Hippocampal formation (tissue), 2 donors: ENCODE results near the gene FAM20B.

Source experiments
- DNase-seq, 2 donors: peaks; one replicate each; lab custom pipeline; 2025; lab: John Stamatoyannopoulos, UW

Gene FAM20B

DNA sequence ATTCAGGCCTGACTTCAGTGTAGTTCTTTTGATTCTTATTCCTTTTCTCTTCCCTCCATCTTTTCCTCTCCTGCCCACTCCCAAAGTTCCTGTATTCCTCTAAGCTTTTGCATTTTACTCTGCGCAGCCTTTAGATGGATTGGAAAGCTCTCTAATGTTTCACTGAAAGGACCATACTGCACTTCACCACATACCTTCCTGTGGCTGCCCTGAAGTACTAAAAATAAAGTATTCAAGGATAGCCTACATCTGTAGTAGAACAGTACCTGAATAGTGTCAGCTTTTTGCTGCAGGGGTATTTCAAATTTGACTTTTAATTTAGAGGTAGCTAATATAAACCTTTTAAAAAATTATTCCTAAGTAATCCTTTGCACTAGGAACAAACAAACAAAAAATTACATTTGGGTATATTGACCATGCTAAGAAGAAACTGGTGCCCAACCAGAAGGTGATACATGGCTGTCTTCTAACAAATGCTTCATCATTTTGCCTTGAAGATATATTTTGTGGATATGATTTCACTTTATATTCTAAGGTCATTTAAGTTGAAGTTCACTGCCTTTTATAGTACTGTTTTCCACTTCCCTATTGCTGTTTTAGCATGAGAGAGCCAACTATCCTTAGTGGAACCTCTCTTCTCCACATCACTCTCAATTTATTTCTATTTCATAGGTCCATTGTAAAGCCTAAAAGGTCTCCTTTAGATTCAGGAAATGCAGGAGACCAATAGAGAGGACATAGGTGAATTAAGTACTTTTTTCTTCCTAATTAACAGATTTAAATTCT is 22.8 kb downstream of the FAM20B start:
- no peak for DNase-seq

DNA sequence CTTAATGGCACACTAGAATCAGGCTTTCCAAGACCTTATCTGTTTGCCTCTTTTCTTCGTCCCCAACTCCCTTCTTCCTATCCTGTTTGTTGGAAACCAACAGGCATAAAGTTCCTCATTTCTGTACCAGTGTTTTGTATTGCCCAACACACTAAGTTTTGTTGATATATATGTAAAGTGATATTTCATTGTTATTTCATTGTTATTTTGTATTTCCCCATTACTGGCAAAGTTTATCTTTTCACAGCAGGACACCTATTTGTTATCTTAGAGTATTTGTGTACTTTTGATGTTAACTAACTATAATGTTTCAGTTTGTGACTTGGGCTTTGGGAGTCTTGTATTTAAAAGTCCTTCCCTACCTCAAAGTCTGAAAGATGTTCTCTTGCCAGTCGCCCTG is 27.1 kb downstream of the FAM20B start:
- DNase-seq, result no peak

DNA sequence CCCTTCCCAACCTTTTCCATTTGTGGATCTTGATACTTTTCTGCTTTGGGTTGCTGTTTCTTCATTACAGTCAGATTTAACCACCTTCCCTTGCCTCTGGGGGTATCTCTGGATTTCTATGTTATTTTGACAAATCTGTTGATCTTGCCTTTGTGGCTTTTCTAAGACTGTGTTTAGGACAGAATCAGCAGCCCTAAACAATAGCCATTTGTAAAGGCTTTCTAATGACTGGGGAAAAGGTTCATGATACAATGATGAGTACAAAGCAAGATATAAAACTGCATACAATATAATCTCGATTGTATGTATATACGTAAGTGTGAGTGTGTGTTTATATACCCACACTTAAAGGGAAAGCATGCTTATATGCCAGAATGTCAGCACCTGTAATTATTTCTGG is 27.8 kb downstream of the FAM20B start:
- no peak for DNase-seq

DNA sequence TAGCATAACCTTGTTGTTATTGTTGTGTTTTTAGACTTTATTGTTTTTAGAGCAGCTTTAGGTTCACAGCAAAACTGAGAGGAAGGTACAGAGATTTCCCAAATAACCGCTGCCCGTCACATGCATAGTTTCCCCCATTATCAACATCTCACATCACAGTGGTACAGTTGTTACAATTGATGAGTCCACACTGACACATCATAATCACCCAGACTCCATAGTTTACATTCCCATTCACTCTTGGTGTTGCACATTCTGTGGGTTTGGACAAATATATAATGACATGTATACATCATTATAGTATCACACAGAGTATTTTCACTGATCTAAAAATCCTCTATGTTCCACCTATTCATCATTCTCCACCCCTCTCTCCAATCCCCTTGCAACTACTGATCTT is 30.2 kb downstream of the FAM20B start:
- DNase-seq, result no peak

DNA sequence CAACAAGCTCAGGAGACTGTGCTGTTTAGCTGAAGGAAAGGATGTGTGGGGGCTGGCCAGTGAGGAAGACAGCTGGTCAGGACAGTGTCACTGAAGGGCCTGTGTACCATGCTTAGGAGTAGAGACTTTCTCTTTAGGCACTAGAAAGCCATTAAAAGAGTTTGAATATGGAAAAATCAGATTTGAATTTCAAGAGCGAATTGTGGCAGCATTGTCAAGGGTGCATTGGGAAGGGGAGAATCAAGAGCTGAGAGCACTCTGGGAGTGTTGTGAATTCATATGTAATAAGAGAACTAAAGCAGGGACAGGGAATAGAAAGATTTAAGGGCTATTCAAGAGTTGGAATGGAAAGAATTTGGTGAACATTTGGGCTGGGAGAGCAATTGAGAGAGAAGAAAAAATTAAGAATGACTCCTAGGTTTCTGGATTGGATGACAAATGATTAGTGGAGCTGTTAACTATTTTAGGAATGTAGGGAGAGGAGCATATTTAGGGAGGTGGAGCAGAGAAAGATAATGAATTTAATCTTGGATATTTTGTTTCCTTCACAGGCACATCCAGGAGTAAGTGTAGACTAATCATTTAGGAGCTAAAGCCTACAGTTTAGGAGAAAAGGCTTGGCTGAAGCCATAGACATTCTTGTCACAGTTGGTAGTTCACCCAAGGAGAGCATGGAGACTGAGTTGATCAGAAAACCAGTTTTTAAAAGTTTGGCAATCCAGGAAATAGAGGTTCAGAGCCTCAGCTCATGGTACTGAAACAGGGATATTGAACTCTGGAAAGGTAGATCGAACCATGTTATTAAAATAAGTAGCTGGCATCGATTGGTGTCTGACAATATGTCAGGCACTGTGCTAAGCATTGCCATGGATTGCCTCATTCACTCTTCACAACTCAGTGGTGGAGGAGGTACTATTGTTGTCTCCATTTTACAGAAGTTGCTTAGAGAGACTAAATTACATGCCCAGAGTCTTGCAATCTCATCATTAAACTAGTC is 33.1 kb downstream of the FAM20B start:
- no peak for DNase-seq

DNA sequence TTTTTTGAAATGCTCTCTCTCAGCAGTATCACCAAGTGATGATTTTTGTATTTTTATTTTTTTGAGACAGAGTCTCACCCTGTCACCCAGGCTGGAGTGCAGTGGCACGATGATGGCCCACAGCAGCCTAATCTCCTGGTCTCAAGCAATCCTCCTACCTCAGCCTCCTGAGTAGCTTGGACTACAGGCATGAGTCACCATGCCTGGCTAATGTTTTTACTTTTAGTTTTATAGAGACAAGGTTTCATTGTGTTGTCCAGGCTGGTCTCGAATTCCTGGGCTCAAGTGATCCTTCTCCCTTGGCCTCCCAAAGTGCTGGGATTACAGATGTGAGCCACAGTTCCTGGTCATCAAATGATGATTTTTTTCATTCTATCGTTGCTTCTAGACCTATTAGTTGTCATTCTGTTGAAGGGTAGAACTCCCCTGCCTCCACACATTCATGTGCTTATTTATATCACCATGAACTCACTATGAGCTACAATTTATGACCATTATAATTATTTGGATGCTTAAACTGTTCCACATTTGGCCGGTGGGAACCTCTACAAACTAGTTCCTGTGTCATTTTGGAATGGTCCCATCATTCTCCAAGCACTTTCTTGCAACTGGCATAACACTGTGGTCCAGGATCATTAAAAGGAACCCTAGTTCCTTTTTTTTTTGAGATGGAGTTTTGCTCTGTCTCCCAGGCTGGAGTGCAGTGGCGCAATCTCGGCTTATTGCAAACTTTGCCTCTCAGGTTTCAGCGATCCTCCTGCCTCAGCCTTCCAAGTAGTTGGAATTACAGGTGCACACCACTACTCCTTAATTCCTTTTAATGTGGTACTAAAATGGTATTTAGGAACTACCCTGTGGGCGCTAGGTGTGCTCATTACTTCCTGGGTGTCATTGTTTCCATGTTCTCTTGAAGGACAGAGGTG is 35.9 kb downstream of the FAM20B start:
- DNase-seq, result no peak

DNA sequence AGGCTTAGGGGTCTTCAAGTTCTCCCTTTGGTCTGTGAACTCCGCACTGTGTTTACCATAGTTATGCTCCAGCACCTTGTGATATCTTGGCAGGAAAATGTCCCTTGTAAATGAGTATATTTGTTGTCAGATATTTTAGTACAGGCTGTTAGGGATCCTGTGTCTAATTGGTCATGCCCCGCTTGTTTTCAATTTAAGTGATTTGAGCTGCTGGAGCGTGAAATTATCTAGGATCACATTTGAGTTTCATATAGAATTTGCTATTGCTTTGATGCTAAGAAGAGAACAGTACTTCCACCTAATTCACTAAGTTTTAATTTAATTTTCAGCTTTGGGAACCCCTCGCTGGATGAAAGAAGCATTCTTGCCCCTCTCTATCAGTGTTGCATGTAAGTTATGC is 40.8 kb downstream of the FAM20B start:
- no peak for DNase-seq

DNA sequence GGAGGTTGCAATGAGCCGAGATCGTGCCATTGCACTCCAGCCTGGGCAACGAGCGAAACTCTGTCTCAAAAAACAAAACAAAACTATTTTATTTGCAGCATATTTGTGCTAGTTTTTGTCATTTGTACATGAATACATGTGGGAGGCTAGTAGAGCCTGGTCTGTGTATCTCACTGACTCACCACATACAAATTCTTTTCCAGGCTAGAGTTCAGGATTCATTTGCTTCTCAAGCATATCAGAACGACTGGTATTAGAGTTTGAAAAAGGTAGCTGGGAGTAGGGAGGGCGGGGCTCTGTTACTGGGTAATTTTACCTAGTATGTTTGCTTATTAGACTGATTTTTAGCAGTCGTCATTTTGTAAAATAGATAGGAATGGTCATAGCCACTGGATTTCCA is 51.7 kb downstream of the FAM20B start:
- no peak for DNase-seq

DNA sequence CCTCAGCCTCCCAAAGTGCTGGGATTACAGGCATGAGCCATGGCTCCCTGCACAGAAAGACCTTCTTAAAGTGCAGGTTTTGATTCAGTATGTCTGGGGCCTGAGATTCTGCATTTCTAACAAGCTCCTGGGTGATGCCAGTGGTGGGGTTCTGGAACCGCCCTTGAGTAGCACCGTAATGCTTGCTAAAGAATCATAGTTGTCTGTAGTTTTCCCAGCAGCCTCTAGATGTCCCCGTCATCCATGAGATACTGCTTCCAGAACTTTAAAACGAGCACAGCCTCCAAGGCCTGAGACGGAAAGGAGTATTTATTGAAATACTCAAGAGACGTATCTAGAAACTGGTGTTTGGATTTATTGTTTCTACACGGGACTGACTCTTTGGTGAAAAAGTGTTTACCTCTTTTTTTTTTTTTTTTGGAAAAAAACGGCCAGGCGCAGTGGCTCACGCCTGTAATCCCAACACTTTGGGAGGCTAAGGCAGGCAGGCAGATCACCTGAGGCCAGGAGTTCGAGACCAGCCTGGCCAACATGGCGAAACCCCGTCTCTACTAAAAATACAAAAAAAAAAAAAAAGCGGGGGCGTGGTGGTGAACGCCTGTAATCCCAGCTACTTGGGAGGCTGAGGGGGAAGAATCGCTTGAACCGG is 53.5 kb downstream of the FAM20B start:
- DNase-seq, result peak; percentile 32 to 78

DNA sequence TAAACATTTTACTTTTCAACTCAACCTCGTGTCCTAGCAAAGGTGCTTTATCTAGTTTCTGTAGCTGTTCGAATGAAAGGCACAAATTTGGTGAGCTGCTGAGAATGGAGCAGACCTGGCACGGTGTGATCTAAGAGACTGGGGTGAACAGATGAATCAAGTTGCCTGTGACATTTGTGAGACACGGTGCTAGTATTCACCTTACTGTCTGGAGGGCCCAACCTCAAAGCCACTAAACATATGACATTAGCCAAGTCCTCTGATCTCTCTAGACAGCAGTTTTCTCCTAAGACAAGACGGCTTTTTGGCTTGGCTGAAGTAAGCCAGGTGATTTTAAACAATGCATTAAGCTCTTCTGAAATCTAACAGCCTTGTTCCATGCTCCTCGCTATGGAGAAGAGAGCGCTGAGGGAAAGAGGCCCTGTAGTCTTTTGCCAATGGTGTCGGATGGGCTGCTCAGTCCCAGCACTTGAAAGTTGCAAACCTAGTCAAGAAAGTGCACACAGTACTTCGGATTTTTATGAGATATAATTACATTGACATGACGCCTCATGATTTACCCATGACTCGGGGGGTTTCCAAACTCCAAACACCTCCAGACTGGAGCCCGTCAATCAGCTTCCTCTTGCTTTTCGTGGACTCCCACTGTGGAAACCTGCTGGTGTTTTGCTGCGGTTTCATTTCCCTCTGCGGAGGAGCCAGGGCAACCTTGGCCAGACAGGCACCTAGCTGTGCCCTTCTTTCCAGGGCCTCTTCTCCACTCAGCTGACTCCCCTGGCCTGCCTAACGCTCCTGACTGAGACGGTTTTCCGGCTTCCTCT is 55.4 kb downstream of the FAM20B start:
- peak in 1 of 2 donors; percentile 49 for DNase-seq

DNA sequence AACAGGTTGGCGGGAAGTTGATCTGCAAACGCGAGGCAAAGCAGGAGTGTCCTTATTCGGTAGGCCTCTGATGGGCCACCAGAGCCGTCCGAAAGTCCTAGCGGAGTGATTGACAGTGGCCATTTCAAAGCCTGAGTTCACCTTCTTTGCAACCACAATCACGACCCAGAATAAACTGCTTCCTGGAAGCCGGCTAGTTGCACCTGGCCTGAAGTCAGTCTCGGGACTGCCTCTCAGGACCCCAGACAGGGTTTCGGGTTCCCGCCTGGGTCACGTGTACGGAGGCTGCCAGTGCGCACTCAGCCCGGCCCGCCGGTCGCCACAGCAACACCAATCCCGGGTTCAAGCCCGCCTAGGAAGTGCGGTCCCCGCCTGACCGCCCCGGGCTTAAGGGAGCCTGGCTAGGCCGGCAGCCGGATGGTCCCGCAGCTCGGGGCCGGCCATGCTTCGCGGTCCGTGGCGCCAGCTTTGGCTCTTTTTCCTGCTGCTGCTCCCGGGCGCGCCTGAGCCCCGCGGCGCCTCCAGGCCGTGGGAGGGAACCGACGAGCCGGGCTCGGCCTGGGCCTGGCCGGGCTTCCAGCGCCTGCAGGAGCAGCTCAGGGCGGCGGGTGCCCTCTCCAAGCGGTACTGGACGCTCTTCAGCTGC is 56.1 kb downstream of the FAM20B start, which contains the start of gene TOR3A:
Gene TOR3A, plus strand, starts transcription at position 384 of the 646 bp plus-strand sequence. Its CDS starts 59 bp downstream, at position 443.
- peak; percentile 85 to 90 for DNase-seq

DNA sequence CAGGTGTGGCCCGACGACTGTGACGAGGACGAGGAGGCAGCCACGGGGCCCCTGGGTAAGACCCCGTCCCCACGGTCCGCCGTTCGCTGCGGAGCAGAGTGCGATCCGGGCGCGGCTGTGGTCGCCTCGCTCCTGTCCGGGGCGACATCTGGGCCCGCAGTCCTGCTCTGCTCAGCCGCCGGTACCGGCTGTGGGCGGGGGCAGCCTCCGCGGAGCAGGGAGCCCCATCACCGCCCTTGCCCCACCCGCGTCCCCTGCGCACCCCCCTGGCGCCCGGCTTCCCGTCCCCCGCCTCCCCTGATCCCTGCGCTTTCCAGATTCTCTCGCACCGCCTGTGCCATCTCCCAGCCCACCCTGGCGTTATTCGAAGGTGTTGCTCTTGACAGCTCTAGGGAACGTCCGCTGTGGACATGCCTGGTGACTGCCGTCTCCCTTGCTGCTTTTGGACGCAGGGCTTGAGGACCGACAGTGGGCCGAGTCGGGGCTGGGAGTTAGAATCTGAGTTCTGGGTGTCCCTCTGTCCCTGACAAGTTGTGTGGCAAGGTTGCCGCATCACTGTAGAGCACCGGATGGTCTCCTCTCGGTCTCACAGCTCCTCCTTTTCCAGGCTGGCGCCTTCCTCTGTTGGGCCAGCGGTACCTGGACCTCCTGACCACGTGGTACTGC is 56.8 kb downstream of the FAM20B start:
- DNase-seq, result peak in 1 of 2 donors; percentile 15

DNA sequence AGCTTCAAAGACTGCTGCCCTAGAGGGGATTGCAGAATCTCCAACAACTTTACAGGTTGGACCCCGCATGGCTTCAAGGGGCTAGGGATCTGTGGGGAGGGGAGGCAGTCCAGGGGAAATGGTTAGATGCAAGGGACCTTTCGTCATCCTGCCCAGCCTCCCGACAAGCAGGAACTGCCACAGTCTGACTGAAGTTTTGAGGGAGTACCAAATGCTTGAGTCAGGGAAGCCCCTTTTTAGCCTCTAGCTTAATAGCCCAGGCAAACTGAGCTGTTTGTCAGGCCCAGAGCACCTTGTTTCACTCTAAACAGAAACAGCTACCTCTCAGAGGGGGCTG is 57.3 kb downstream of the FAM20B start:
- no peak for DNase-seq

DNA sequence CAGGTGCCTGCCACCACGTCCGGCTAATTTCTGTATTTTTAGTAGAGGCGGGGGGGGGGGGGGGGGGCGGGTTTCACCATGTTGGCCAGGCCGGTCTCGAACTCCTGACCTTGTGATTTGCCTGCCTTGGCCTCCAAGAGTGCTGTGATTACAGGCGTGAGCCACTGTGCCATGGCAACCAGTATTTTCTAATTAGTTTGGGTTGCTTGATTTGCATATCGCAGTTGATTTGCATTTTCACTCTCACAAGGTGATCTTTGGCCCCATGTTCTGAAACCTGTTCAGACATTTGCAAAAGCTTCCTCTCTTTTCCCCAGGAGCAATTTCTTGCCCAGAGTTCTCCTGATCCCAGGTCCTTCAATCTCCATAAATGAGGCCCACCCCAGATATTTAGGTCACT is 57.8 kb downstream of the FAM20B start:
- no peak for DNase-seq

DNA sequence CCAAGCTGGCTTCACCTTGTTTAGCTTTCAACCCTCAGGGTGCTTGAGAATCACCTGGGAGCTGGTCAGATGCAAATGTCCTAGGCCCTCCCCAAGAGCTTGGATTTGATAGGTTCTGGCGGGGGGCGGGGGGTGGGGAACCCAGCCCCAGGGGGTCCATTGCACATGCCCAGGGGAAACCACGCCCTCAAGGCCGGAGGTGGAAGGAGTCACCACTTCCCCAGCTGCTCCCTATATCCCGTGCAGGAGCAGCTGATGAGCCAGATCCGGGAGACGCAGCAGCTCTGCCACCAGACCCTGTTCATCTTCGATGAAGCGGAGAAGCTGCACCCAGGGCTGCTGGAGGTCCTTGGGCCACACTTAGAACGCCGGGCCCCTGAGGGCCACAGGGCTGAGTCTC is 62.0 kb downstream of the FAM20B start:
- no peak for DNase-seq

DNA sequence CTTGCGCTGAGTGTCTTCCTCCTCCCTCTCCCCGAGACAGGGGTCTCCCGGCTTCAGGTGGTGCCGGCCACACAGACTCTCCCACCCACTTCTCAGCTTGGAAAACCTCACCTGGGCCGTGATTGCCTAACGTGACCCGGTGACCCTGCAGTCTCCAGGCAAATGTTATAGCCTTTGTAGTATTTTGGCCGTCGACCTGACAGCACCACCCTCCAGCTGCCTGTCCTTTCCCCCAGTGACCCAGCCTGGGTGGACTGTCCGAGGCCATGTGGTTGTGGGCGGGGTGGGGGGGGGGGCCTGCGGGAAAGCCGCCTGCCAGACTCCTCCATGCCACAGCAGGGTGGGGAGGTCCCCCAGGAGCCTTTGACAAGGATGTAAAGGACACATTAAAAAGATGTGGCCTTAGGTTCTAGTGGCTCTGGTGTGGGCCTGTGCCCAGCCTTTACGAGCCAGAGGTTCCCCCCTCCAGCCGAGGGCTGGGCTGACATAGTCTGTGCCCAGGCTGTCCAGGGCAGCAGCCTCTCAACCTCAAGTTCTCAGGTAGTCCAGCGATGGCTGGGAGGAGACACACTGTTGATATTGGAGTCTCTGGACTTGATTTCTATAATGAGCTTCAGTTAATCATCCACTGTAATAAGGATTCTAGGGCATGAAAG is 64.3 kb downstream of the FAM20B start:
- no peak for DNase-seq

DNA sequence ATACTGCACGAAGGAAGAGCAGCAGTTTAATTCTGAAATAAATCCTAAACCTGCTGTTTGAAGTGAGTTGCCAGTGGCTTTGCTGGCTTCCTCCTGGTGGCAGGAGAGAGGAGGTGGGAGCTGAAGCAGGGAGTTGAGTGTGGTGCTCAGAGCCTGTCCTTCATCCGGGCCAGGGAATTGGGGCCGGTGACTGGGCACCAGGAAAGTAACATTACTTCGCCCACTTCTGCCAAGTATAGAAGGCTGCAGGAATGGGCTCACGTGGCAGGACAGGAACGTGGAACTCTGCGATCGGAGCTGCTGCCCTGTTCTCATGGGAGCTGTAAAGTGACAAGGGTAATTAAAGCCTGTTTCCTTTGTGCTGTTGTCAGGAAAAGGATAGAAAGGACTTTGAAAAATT is 64.8 kb downstream of the FAM20B start:
- DNase-seq, result no peak

DNA sequence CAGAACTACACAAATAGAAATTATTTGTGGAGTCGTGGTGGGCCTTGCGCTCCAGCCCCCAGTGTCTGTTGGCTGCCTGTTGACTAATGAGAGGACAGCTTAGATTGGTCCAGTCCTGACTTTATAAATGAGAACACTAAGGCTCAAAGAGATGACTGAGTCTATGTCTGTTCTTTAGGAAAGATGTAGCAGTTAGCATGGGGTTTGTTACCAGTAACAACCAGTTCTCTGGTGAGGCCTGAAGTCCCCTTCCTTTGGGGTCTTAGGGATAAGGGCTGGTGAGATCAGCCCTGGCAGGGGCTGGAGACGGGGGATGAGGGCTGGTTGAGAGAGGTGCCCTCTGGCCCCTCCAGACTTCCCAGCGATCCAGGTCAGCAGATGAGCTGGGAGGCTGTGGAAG is 65.2 kb downstream of the FAM20B start:
- DNase-seq, result no peak

DNA sequence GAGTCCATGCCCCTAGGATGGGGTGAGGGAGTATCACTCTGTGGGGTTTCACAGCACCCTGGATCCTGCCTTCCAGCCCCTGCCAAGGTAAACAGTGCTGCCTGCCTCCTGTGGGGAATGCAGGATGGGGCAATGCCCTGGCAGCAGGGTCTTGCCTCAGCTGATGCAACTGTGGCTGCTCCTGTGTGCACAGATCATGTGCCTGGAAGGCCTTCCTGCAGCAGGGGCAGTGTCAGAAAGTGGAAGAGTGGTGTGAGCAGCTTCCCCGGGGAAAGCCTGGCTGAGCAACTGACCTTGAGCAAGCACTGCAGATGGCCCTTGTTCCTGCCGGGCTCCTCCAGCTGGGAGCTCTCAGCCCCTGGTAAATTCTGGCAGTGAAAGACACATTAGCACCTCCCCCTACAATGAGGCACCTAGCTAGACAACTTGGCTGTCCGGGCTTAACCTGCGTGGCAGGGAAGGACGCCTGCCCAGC is 66.0 kb downstream of the FAM20B start:
- DNase-seq, result no peak
